GM15510 (cell line): Measurements from ENCODE around the gene SPRY4.

ENCODE experiments used
- POLR2A ChIP-seq: IDR thresholded peaks from 3 replicates; pipeline ENCODE4 v1.6.1; 2011; ENCODE audit warnings: borderline replicate concordance; ENCODE audit not compliant: insufficient read length; ENCODE audit errors: extremely low read depth

SPRY4 gene

DNA sequence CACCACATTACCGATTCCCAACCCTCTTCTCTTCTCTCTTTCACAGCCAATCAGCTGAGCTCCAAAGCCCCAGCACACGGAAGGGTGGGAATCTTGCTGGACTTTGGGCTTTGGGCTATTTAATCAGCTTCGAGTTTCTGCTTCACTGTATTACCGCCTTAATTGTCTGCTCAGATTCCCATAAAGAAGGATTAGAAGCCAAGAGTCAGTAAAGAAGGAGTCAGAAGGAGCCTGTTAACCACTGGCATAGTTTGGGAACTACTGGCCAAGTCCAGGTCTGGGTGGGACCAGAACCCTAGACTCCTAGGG, 4.4 kb downstream of the SPRY4 start:
- no peak for TF ChIP-seq POLR2A

DNA sequence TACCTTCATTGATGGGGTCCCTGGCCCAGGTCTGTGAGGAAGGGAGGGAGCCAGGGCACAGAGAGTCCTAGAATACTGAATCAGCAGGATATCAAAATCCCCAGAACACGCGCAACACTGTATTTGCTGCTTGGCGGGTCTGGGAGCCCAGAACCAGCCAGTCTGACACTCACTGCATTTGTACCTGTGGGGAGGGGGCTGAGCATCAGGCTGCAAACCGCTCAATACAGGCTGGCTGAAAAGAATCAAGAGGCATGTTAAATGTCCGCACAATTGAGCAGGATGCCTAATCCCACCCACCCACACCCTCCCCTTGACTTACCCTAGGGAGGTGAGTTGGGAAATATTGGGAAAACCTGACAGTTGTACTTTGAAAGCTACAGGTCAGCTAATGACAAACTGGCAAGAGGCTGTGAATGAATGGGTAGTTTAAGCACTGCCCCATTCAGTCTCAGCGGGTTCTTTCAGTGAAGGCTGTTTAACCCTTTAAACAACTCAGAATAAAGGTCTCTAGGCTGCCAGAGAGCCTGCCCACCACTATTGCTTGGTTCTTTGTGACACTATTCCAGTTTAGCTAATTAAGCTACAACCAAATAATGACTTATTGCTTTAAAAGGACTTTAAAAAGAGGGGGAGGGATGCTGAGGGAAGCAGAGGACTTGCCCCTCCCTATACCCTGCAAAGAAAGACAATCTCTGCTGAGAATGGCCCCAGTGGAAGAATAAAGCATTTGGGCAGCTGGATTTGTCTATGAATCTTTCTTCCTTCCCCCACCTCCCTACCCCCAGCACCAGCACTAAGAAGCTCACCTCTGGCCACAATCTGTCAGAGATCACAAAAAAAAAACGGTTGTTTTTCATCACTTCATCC, 5.0 kb downstream of the SPRY4 start:
- no peak for TF ChIP-seq POLR2A

DNA sequence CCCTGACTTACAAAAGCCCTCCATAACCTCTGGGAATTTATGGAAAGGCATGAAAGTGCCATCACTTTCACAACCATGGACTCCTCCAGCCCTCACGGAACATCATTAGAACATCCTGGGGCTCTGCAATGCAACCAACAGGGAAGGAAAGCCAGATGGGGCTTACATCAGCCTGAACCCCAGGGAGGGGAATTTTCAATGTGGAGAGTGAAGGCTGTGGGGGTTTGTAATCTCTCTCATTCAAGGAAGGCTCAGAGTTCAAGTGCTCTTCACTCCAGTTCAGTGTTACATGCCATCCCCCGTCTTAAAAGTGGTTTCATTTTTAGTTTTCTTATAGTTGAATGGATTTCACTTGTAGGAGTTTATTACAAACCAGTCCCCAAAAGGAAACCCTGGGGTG, 5.7 kb downstream of the SPRY4 start:
- TF ChIP-seq POLR2A, result no peak

DNA sequence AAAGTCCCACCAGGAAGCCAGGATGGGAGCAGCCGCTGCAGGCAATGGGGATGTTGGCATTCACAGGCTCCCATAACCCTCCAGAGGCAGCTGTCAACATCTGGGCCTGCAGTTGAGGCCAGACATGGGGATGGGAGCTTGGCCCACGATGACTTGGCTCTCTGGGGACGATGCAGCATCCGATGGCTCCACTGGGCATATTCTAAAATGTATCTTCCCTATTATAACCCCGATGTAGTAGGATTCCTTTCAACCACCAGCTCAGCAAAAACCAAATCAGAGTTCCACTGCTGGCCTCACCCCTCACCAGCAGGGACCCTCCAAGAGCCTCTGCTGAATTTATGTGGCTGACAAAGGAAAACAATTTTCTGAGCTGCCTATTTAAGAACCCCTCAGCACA, 7.1 kb downstream of the SPRY4 start:
- TF ChIP-seq POLR2A, result no peak

- no peak for TF ChIP-seq POLR2A
These were observed 7.6 kb downstream of the SPRY4 start for GRCh38 chr5:142317173-142317572.

DNA sequence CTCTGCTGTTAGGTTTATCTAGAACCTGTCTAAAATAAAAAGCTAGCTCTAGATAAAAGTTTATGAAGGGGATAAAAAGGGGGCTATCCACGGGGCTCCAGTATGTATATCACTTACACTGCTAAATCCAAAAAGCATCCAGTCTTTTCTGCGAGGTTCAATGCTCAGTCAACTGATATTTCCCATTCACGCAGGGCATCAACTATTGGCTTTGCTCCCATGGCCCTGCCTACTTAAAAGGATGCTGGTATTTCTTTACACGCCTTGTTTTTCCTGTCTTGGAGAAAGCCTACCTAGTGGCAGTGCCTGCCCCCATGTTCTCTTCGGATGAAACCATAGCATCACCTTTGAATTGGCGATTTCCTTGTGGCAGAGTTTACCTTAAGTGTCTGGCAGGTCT, 8.1 kb downstream of the SPRY4 start:
- TF ChIP-seq POLR2A, result no peak

DNA sequence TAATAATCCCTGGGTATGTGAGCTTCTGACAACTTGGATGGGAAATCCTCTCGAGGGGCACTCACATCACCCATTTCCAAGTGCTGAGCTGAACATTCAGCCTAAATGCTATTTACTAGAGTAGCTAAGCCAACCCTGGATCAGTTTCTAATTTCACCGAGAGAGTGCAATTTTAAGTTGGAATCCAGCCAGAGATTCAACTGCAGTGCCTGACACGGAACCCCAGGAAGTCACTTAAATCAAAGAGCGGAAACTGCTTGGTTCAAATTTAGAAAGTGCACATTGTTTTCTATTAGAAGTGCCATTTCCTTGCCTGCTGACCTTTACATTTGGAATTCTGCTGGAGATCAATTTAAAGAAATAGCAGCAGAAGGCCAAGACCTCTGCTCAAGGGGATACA, 8.8 kb downstream of the SPRY4 start:
- TF ChIP-seq POLR2A, result no peak

GRCh38 chr5:142315096-142315900, 9.5 kb downstream of the SPRY4 start:
- TF ChIP-seq POLR2A, result no peak

GRCh38 chr5:142314606-142315005, 10.2 kb downstream of the SPRY4 start:
- no peak for TF ChIP-seq POLR2A

DNA sequence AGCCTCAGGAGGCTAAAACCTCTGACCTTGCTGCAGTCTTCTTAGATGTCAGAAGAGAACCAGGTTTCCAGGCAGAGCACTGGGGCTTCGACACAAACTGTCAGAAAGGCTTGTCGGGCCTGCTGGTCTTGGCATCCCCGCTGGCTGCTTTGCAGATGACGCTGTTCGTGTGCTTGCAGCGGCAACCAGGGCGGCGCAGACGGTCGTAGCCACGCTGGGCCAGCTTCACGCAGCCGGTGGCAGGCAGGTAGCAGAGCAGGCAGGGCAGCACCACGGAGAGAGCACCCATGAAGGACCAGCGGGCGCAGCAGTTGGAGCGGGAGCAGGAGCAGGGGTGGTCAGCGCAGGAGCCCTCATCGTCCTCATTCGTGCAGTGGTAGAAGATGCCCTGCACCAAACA, 10.7 kb downstream of the SPRY4 start:
- no peak for TF ChIP-seq POLR2A

DNA sequence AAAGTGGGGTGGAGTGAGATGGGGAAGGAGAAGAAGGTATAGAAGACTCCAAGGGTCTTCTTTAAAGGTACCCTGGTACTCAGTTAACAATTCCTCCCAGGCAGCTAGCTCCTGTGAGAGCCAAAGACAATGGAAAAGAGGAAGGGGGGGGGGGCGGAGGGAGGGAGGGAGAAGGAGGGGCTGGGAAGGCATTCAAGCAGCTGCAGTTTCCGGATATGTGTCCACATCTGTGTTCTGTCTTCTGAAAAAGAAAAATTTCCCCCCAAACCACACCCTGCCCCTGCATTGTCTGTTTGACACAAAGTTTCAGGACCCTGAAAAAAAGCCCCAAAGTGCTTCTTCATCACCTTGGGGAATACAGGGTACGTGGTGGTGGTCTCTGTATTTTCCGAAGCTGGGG, 11.1 kb downstream of the SPRY4 start:
- no peak for TF ChIP-seq POLR2A

DNA sequence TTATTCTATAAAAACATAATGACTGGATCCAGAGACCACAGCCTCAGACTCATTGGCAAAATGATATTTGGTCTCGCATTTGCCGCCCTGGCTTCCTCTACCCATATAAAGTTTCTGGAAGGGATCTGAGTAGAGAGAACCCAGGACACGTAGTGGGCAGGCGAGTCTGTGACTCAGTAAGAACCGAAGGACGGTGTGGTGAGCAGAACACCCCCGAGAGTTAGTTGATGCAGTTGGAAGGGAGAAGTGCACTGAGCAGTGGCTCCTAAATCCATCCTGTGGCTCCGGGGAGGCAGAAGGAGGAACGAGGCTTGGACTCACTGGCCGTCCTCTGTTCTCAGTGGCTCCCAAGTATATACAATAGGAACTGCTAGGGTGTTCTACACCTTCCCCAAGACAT, 11.5 kb downstream of the SPRY4 start:
- no peak for TF ChIP-seq POLR2A

GRCh38 chr5:142312399-142312798, 12.4 kb downstream of the SPRY4 start:
- TF ChIP-seq POLR2A, result no peak

GRCh38 chr5:142311725-142312124, 13.1 kb downstream of the SPRY4 start:
- no peak for TF ChIP-seq POLR2A

DNA sequence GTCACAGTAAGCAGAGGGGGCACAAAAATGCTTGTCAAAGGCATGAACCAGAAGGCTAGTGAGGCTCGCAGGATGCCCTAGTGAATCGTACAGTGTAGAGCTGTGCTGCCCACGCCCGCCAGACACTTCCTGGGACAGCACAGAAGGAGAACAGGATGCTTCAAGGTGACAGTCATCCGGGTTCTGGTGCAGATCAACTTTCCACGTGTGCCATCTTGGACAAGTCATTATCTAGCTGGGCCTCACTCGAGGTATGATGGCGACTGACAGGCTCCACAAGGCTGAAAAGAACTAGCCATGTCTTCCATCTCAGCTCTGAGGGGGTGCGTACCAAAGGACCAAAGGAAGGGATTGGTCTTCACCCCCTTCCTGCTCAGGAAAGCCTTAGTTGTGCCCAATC, 14.0 kb downstream of the SPRY4 start:
- no peak for TF ChIP-seq POLR2A

DNA sequence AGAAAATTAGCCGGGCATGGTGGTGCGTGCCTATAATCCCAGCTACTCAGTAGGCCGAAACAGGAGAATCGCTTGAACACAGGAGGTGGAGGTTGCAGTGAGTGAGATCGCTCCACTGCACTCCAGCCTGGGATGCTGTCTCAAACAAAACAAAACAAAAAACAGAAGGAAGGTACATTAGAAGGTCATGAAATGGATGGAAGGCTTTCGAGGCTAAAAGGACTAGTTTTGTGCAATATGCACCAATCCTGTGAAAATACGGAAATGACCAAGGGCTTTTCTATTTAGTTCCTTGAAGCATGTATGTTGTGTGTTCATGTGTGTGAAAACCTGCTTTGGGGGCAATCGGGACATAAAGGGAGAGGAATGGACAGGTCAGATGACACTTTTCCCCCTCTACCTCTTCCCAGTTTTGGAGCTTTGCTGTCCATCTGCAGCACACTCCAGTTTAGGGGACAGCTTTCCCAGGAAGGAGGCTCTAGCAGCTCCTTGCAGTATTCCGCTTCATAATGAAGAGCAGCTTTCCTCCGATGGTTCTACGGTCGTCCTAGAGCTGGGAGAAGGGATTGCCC, 15.0 kb downstream of the SPRY4 start:
- TF ChIP-seq POLR2A, result no peak

DNA sequence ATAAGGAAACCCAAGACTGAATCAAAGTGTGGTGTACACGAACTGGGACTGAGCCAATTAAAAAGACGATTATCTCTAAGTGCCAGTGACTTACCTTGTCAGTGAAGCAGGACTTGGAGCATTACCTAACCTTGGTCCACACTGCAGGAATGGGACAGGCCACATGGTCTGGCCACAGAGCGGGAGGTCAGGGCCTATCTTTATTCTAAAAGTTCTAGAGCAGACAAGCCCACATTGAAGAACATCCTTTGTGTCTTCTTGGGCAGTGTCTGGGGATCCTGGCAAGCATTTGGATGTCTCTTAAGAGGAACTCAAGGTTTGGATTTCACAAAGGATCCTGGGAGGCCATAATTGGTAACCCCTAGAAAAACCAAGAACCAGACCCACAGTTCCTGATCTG, 16.5 kb downstream of the SPRY4 start:
- no peak for TF ChIP-seq POLR2A
